ENCODE results near the gene ZNF423. TPM values are rescaled to one million over a fixed set of nuclear protein-coding genes. Genes with fewer than 3 reads are reported as not detected.

The ZNF423 gene
- total and polyA plus RNA-seq, 10 donors, result 0.36 to 7.0 (median 3.7) TPM

DNA sequence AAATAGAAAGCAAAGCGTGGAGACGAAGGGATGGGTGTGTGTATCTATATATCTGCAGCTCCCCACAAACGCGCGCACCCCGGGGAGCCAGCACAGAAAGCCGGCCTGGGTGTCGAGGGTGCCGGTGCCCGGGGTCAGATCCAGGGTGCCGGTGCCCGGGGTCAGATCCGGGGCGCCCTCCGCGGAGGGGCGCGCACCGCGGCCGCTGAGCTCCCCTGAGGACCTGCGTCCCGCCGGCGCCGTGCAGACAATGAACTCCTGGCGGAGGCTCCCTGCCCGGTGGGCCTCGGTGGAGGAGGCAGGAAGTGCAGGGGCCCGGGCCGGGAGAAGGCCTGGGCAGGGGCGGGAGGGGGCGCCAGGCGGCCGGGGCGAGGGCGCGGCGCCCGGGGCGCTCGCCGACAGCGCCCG, 1.1 kb downstream of the ZNF423 start:
- Histone ChIP-seq H3K4me3 (peak overlapping the region; percentile 57 to 89 (median 70)), H3K27me3 (replicated peaks in 1 of 7) (peaks cover 0 to 78% (median 26%) of the 10 kb centered on the region in 7 donors), H3K9me3 (no peaks in the 10 kb centered on the region), H3K36me3 (no peaks in the 10 kb centered on the region), H3K4me1 (peaks cover 14 to 90% (median 61%) of the 10 kb centered on the region in 6 donors), H3K27ac (peak overlapping the region in 7 of 8 donors; percentile 79 to 91 (median 89))
- 1 to 7% (median 2%) methylated on average over 6 to 45 of the region's 45 CpGs for WGBS, 5 donors
- peak; percentile 81 for DNase-seq
- TF ChIP-seq, protein P1, sequence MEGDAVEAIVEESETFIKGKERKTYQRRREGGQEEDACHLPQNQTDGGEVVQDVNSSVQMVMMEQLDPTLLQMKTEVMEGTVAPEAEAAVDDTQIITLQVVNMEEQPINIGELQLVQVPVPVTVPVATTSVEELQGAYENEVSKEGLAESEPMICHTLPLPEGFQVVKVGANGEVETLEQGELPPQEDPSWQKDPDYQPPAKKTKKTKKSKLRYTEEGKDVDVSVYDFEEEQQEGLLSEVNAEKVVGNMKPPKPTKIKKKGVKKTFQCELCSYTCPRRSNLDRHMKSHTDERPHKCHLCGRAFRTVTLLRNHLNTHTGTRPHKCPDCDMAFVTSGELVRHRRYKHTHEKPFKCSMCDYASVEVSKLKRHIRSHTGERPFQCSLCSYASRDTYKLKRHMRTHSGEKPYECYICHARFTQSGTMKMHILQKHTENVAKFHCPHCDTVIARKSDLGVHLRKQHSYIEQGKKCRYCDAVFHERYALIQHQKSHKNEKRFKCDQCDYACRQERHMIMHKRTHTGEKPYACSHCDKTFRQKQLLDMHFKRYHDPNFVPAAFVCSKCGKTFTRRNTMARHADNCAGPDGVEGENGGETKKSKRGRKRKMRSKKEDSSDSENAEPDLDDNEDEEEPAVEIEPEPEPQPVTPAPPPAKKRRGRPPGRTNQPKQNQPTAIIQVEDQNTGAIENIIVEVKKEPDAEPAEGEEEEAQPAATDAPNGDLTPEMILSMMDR (IDR thresholded peaks at IDR 0.05 in 8 of 11, conservative IDR thresholded peaks at IDR 0.05 in 3 of 11), result no peak
- no peak for TF ChIP-seq POLR2AphosphoS5 (IDR thresholded peaks at IDR 0.05)
- no peak for TF ChIP-seq POLR2A (IDR thresholded peaks at IDR 0.05)
- intact Hi-C loops (cut with DNase I; ENCODE audit: low total_unique reads), result no loop called here

DNA sequence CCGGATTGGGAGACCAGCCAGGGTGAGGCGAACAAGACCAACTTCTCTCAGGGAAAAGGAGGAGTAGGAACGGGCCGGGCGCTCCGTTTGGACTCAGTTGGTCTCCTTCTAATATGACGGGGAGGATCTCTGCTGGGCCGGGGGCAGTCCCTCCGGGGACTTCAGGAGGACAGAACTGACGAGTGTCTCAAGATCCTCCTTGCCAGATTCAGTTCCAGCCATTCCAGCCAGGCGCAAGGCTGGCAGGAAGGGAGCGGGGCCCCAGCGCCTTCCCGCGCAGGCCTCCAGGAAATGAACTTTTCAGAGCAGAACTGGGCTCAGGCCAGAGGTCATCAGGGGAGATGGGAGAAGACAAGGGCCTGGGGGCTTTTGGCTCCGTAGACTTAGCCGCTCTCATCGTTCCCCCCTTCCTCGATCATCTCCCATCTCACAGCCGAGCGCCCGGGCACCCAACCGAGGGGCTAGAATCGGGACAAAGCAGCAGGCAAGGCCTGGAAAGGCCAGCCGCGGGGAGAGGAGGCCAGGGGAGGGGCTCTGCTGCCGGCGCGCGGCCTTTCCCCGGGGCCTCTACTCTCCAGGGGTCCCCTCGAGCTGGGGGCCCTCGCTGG, 1.6 kb downstream of the ZNF423 start:
- Histone ChIP-seq H3K27ac (peak overlapping the region in 7 of 8 donors; percentile 79 to 91 (median 89)), H3K4me3 (peak overlapping the region; percentile 57 to 89 (median 70)), H3K4me1 (peaks cover 12 to 85% (median 58%) of the 10 kb centered on the region in 6 donors), H3K27me3 (replicated peaks in 1 of 7) (peaks cover 0 to 73% (median 26%) of the 10 kb centered on the region in 7 donors), H3K36me3 (no peaks in the 10 kb centered on the region), H3K9me3 (no peaks in the 10 kb centered on the region)
- intact Hi-C loops (cut with DNase I; ENCODE audit: low total_unique reads), result no loop called here
- no peak for DNase-seq
- WGBS, 5 donors, result 34 to 45% (median 39%) methylated on average over 21 to 33 of the region's 33 CpGs
- no peak for TF ChIP-seq POLR2A (IDR thresholded peaks at IDR 0.05)
- TF ChIP-seq, protein P1 (IDR thresholded peaks at IDR 0.05 in 8 of 11, conservative IDR thresholded peaks at IDR 0.05 in 3 of 11), result no peak
- peak; percentile 19 to 65 (median 62) for TF ChIP-seq POLR2AphosphoS5 (IDR thresholded peaks at IDR 0.05)

DNA sequence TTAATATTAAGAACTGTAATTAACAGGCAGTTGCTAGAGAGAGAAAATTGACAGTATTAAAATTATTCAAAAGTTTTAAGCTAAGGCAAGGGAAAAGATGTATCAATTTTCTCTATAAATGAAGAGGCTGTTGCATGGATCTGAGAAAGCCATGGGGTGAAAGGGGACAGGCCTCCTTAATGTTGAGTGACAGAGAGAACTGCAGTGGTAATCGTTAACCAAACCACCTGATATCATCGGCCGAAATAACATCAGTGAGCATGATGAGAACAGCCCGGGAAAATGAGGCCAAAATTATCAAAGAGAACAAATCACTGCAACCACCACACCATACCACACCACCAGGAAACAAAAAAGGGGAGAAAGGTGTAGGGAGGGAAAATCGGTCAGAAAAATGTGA, 3.6 kb downstream of the ZNF423 start:
- peaks cover 6 to 65% (median 39%) of the 10 kb centered on the region in 6 donors for H3K4me1 ChIP-seq
- H3K36me3 ChIP-seq, result no peaks in the 10 kb centered on the region
- peaks cover 0 to 52% (median 13%) of the 10 kb centered on the region in 7 donors for H3K27me3 ChIP-seq (replicated peaks in 1 of 7)
- no peak for TF ChIP-seq POLR2A (IDR thresholded peaks at IDR 0.05)
- TF ChIP-seq, protein P1 (IDR thresholded peaks at IDR 0.05 in 8 of 11, conservative IDR thresholded peaks at IDR 0.05 in 3 of 11), result no peak
- TF ChIP-seq POLR2AphosphoS5 (IDR thresholded peaks at IDR 0.05), result no peak
- H3K27ac ChIP-seq, result no peak overlapping the region
- intact Hi-C loops (cut with DNase I; ENCODE audit: low total_unique reads), result no loop called here
- WGBS, 5 donors, result 77 to 88% (median 86%) methylated on average over 5 of the region's 5 CpGs
- DNase-seq, result no peak
- H3K9me3 ChIP-seq, result no peaks in the 10 kb centered on the region
- no peak overlapping the region for H3K4me3 ChIP-seq

DNA sequence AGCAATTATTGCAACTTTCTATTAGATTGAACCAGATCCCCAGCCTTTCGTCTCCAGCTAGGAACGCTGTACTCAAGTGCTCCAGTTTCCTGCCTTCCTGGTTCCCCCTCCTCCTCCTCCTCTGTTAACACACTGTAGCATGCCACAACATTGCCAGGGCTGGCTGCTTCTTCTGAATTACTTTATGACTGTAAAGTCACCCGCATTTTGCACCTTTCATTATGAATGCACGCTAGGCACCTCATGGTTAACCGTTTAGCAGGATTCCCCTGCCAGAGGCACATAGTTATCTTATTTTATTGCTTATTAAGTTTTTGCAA, 4.5 kb downstream of the ZNF423 start:
- peaks cover 0 to 44% (median 13%) of the 10 kb centered on the region in 7 donors for H3K27me3 ChIP-seq (replicated peaks in 1 of 7)
- H3K27ac ChIP-seq, result no peak overlapping the region

More for the DNA sequence above, 4.5 kb downstream of the ZNF423 start:
- H3K4me1 ChIP-seq, result peaks cover 6 to 59% (median 36%) of the 10 kb centered on the region in 6 donors
- intact Hi-C loops (cut with DNase I; ENCODE audit: low total_unique reads), result no loop called here
- no peak overlapping the region for H3K4me3 ChIP-seq
- H3K9me3 ChIP-seq, result no peaks in the 10 kb centered on the region
- H3K36me3 ChIP-seq, result no peaks in the 10 kb centered on the region
- TF ChIP-seq POLR2AphosphoS5 (IDR thresholded peaks at IDR 0.05) (no peak), POLR2A (IDR thresholded peaks at IDR 0.05) (no peak)
- TF ChIP-seq, protein P1 (IDR thresholded peaks at IDR 0.05 in 8 of 11, conservative IDR thresholded peaks at IDR 0.05 in 3 of 11), result no peak
- DNase-seq, result no peak
- WGBS, 5 donors, result 51 to 75% (median 60%) methylated on average over 5 of the region's 5 CpGs
